Lower lobe of right lung (tissue), 2 donors: ENCODE results near the gene ASPSCR1. TPM values are rescaled to one million over a fixed set of nuclear protein-coding genes. Genes with fewer than 3 reads are reported as not detected.

Experiments
- ATAC-seq, 2 donors: fragments of 200-7000 bp; cut with Tn5 transposase; one replicate each; pipeline ENCODE4 v1.9.1; 2020 to 2022; ENCODE audit warnings: mild to moderate bottlenecking in 2 of 2, moderate library complexity in 2 of 2
- DNase-seq: peaks from one replicate; pipeline ENCODE4 v3.0.0-alpha.2; 2020
- H3K27ac ChIP-seq: fragments of 200-600 bp; one replicate; pipeline ENCODE4 v1.8.0; 2022
- H3K27me3 ChIP-seq: fragments of 200-600 bp; one replicate; pipeline ENCODE4 v1.8.0; 2022; ENCODE audit warnings: low read depth
- H3K36me3 ChIP-seq: fragments of 200-600 bp; one replicate; pipeline ENCODE4 v1.8.0; 2022; ENCODE audit warnings: mild to moderate bottlenecking
- H3K4me1 ChIP-seq: fragments of 200-600 bp; one replicate; pipeline ENCODE4 v1.8.0; 2022
- H3K4me3 ChIP-seq: fragments of 200-600 bp; one replicate; pipeline ENCODE4 v1.8.0; 2022; ENCODE audit warnings: mild to moderate bottlenecking
- H3K9me3 ChIP-seq: fragments of 200-600 bp; one replicate; pipeline ENCODE4 v1.8.0; 2022
- intact Hi-C: fragments of 100-400 bp; cut with DNase I; formaldehyde crosslinking; loops from one replicate; pipeline ENCODE4 v1.11.0; 2022
- total RNA-seq: library from RNA; stranded (reverse); fragmentation: NEBNext Ultra II Directional; extraction: Animal tissue kit (Norgen Biotek cat#: 25700); gene quantifications from one replicate; pipeline ENCODE4 v1.2.1, GENCODE V29; 2021
- TF ChIP-seq, protein P1 (sequence below): fragments of 200-600 bp; IDR thresholded peaks from one replicate; pipeline ENCODE4 v1.8.0; 2022; ENCODE audit warnings: antibody characterized with exemption, mild to moderate bottlenecking
- donor health status: DM: no; HTN: yes; CAD: no; lungs with severe emphysema.

ASPSCR1 gene
- total RNA-seq, 1 donor from 2014 or later: 45.3 TPM

DNA sequence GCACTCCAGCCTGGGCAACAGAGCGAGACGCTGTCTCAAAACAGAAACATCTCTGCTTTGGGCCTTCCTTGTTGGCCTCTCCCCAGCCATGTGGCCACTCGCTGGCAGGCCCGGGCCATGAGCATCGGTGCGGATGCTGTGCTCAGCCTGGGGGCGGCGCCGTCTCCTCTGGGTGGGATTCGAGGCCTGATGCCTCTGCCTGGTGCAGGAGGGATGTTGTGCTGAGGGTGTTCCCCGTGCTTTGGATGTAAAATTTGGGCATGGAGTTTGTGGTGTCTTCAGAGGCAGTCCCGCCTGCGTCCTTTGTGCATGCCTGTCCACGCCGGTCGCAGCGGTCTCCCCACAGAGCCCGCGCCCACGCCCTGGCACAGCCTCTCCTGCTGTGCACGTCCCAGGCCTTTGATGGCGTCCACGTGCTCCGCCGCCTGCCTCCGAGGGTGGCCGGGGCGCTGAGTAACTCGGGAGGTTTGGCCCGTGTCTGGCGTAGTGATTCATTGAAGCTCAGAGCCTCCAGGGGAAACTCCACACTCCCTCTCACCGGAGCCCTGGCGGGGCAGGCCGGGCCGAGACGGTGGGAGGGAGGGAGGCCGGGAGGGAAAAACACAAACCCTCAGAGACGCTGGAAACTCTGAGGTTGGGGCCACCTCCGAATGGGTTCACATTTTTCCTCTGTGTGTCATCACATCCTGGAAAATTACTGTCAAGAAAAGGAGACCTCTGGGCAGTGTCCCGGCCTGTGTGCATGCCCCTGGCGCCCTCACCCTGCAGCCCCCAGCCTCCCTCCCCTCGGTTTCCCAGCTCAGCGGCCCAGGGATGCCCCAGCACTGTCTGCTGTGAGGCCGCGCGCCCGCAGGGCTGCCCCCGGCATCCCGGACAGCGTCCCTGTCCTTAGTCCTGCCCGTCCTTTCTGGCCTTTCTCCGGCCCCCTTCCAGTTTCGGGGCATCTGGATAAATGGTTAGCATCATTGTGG is 26.3 kb downstream of the ASPSCR1 start:
- DNase-seq: no peak

DNA sequence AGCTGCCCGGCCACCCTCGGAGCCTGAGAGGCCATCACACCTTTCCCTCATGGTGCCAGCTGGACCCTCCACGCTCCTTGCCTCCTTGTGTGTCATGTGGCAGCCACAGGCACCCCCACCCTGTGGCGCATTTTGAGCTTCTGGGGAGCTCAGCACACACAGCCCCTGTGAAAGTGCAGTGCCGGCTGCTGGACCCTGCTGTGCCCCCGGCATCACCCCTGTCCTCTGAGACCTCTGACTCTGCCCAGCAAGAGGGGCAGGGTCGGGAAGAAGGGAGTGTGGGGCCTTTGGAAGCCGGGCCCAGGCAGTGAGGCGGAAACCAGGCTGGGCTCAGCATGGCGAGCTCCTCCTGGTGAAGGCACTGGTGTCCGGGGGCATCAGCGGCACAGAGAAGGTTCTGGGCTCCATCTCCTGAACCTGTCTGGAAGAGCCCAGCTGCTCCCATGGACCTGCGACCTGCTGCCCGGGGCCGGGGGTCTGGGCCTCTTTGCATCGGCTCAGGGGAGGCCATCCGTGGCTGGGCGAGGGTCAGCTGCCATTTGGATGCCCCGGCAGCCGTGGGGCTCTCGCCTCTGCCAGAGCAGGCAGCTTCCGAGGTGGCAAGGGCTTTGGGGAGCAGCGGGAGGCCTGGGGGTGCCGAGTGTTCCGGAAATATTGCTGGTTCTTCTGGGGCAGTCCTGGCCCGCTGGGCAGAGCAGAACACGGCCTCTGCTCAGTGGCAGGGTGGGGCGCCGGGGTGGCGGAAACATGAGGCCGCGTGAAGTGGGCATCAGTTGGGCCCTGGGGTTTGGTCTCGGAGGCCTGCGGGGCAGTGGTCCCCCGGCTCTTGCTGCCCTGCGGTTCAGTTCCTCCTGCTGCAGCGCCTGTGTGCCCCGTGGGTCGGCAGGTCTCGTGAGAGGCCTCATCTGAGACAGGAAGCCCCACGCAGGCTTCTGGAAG is 27.4 kb downstream of the ASPSCR1 start:
- Histone ChIP-seq H3K4me3 (no peak overlapping the region), H3K36me3 (no peaks in the 10 kb centered on the region), H3K27me3 (no peaks in the 10 kb centered on the region), H3K4me1 (peaks cover 12% of the 10 kb centered on the region), H3K9me3 (no peaks in the 10 kb centered on the region), H3K27ac (no peak overlapping the region)
- TF ChIP-seq, protein P1, sequence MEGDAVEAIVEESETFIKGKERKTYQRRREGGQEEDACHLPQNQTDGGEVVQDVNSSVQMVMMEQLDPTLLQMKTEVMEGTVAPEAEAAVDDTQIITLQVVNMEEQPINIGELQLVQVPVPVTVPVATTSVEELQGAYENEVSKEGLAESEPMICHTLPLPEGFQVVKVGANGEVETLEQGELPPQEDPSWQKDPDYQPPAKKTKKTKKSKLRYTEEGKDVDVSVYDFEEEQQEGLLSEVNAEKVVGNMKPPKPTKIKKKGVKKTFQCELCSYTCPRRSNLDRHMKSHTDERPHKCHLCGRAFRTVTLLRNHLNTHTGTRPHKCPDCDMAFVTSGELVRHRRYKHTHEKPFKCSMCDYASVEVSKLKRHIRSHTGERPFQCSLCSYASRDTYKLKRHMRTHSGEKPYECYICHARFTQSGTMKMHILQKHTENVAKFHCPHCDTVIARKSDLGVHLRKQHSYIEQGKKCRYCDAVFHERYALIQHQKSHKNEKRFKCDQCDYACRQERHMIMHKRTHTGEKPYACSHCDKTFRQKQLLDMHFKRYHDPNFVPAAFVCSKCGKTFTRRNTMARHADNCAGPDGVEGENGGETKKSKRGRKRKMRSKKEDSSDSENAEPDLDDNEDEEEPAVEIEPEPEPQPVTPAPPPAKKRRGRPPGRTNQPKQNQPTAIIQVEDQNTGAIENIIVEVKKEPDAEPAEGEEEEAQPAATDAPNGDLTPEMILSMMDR: no peak
- intact Hi-C loops: no loop called here
- ATAC-seq (no peak), DNase-seq (no peak)

More for the DNA sequence above, 26.3 kb downstream of the ASPSCR1 start:
- Histone ChIP-seq H3K4me1 (peaks cover 12% of the 10 kb centered on the region), H3K27ac (no peak overlapping the region), H3K27me3 (no peaks in the 10 kb centered on the region), H3K9me3 (no peaks in the 10 kb centered on the region), H3K36me3 (no peaks in the 10 kb centered on the region), H3K4me3 (no peak overlapping the region)
- TF ChIP-seq, protein P1: no peak
- intact Hi-C loops: no loop called here
- ATAC-seq: no peak

DNA sequence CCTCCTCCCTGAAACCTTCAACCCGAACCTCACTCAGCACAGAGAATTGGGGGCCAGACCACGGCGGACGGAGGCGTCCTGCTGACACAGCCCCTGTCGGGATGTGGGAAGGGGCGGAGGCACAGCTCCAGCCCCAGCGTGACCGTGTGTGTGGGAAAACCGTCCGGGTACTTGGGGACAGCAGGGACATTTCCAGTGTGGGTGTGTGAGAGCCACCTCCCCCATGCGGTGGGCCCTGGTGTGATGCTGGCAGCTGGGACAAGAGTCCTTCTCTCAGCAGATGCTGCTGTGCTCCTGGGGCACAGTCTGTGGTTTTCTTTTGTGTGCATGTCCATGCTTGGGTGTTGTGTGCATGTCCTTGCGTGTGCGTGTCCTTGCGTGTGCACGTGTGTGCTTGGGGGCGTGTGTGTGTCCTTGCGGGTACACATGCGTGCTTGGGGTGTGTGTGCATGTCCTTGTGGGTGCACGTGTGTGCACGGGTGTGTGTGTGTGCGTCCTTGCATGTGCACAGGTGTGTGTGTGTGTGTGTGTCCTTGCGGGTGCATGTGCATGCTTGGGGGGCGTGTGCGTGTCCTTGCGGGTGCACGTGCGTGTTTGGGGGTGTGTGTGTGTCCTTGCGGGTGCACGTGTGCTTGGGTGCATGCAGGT is 28.4 kb downstream of the ASPSCR1 start:
- TF ChIP-seq, protein P1: no peak
- Histone ChIP-seq H3K9me3 (no peaks in the 10 kb centered on the region), H3K4me1 (peaks cover 12% of the 10 kb centered on the region), H3K27me3 (no peaks in the 10 kb centered on the region), H3K27ac (no peak overlapping the region), H3K4me3 (no peak overlapping the region), H3K36me3 (no peaks in the 10 kb centered on the region)
- intact Hi-C loops: no loop called here
- ATAC-seq (no peak), DNase-seq (no peak)

DNA sequence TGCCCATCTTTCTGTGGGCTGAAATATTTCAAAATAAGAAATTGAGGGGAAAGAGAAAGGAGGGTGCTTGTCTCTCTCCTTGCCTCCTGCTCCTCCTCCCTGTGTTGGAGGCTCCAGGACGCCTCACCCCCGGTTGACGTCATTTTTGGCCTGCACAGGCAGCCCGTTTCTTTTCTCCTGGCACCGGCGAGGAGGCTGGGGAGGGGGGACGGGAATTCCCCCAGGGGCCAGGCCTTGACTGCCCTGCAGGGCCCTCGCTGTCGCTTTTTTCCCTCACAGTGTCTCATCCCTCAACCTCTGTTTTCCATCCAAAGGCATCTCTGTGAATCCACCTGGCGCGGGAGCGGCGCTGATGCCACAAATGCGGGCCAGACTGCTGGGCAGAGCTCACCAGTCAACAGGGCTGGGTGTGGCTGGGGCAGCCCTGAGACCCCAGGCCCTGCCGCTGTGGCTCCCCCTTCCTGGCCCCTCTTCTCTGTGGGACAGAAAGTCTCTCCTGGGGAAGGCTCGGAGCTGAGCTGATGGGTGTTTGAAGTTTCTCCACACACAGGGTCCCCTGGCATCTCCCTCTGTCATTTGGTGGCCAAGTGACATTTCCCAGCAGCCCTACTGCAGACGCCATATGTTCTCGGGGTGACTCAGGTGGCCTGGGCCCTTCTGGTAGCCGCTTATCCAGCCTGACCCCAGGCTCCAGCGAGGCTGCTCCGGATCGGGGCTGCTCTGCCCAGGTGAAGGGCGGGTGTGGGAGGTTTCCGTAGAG is 29.2 kb downstream of the ASPSCR1 start:
- no peak for DNase-seq
- no peak for ATAC-seq
- no peaks in the 10 kb centered on the region for H3K27me3 ChIP-seq
- H3K4me3 ChIP-seq: no peak overlapping the region
- H3K36me3 ChIP-seq: peaks cover 4% of the 10 kb centered on the region
- H3K4me1 ChIP-seq: peaks cover 12% of the 10 kb centered on the region
- no peak overlapping the region for H3K27ac ChIP-seq
- no peaks in the 10 kb centered on the region for H3K9me3 ChIP-seq
- intact Hi-C loops: no loop called here
- TF ChIP-seq, protein P1: no peak

DNA sequence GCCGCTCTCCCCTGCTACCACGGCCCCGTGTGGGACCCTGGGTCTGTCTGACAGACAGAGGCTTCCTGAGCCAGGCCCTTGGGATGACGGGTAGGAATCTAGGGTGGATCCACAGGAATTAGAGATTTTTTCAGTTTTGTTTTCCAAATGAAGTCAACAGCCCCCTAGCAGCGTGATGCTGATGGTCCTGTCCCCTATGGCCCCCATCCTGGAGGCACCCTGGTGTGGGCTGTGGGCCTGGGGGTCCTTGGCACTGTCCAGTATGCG is 29.7 kb downstream of the ASPSCR1 start:
- no peak for DNase-seq
- Histone ChIP-seq H3K27me3 (no peaks in the 10 kb centered on the region), H3K9me3 (no peaks in the 10 kb centered on the region), H3K4me3 (no peak overlapping the region), H3K36me3 (peaks cover 9% of the 10 kb centered on the region), H3K27ac (no peak overlapping the region), H3K4me1 (peaks cover 12% of the 10 kb centered on the region)
- TF ChIP-seq, protein P1: no peak
- intact Hi-C loops: no loop called here
- ATAC-seq: no peak
